HG03378 (cell line): Measurements from ENCODE around the gene WIF1.

Experiments used
- ATAC-seq: cut with Tn5 transposase; IDR thresholded peaks from one replicate; pipeline ENCODE4 v1.9.1; 2021; ENCODE audit warnings: mild to moderate bottlenecking, moderate library complexity; ENCODE audit not compliant: unreplicated experiment

WIF1 gene

DNA sequence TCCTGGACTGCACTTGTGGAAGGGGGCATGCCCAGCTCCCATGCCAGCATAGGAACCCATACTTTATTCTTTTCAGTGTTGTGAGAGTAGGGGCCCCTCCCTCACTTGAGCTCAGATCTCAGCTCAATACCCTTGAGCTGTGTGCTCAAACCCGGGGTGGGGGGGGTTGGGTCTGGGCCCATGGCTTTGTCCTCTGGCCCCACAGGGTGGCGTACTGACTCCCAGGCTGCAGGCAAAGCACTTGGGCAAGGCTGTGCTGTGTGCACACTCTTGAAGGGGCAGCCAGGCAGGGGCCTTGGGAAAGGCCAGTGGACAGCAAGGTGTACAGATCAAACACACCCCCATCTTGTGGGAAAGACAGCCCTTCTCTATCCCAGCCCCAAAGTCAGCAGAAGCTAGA lies 81.8 kb downstream of the WIF1 start:
- no peak for ATAC-seq

DNA sequence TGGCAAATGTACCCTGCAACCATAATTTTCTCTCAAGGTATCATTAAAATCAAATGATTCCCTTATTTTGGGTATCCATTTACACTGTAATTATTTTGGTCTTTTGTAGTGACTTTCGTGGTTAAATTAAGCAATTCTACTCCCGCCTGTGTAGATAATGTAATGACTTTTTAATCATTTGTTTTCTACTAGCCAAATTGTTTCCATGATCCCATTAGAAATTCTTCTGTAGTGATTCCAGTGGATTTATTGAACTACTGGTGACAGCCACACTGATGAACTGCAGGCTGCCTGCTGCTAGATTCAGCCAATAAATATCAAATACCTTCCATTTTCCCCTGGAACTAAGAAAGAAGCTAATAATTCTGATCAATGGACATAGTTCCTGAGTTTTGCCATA lies 96.0 kb downstream of the WIF1 start:
- ATAC-seq = no peak

- ATAC-seq = no peak
These were observed 97.6 kb downstream of the WIF1 start for GRCh38 chr12:65023485-65023884.

DNA sequence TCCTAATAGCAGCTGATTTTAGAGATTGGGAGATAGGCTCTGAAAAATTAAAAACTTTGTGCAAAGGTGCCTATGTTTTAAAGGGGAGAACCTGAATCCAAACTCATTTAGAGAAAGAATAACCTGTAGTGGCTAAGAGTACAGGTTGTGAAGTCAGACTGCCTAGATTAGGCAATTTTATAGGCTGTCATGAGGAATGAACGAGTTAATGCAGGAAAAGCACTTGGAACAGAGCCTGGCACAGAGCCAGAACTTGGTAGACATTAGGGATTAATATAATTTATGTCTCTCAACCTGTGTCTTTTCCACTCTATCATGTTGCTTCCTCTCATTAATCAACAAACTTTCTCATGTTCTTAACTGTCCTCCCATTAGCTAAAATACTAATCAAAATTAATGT lies 98.1 kb downstream of the WIF1 start:
- no peak for ATAC-seq

DNA sequence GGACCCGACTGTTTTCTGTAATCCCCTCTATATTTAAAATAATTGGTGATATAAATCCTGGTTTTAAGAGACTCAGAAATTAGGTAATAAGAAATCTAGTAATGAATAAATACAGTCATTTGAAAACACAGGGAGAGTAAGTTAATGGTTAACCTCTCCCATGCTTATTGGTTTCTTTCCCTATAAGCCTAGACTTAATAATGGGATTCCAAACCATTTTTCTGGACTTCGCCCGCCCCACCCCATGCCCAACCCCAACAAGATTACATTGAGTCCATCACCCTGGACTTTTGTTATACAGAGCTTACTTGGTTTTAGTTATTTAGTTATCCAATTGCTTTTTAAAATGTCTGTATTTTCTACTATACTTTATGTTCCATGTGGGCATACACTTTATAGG lies 98.7 kb downstream of the WIF1 start:
- ATAC-seq = no peak

DNA sequence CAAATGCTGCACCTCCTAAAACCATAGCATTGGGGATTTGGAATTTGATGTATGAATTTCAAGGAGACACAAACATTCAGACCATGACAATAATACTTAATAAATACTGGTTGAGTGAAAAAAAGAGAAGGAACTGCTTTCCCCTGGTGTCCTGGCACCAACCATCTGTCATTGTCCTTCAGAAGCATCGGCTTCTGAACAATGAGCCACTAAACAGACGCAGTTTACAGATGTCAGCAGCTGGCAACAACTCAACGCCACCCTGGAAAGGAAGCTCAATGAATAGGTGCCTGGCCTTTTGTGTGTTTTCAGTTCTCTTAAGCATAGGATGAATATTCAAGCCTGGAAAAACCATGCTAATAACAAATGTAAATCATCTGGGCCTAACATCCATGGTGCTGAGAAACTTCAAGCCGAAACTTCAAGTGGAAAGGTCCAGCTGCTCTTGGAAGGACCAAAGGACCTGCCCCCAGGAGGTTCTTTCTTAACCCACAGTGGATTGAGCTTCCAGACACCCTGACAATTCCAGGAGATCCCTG lies 101.3 kb downstream of the WIF1 start:
- no peak for ATAC-seq

- ATAC-seq = no peak
These were observed 104.0 kb downstream of the WIF1 start for GRCh38 chr12:65016881-65017650.

GRCh38 chr12:65015850-65016249 lies 105.3 kb downstream of the WIF1 start:
- ATAC-seq = no peak

DNA sequence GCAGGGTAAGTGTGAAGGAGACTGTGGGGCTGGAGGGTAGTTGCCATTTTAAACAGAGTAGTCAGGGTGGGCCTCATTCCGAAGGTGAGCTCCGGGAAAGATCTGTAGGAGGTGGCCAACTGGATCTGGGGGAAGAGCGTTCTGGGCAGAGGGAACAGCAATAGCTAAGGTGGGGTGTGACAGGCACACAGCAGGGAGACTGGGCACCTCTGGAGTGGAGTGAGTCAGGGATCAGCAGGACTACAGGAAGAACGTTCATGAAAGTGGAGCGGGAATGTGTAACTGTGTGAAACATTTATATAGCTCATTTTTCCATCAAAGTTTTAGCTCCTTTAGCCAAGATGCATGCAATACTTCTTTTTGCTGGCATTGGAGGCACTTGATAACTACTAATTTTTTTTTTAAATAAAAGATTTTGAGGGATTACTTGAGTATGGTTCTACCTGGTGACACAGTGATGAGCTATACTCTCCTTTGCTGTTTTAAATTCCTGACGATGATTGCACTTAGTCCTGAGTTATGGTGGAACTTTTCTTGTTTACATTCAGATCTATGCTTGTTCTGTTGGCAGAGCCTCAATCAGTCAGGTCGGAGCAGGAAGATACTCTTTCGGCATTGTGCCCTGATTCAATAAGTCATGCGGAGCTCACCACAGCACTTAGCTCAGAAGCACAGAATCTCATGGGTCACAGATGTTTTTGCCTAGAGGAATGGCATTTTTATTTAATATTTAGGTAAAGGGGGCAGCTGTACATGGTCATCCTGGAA lies 106.4 kb downstream of the WIF1 start:
- ATAC-seq = no peak

DNA sequence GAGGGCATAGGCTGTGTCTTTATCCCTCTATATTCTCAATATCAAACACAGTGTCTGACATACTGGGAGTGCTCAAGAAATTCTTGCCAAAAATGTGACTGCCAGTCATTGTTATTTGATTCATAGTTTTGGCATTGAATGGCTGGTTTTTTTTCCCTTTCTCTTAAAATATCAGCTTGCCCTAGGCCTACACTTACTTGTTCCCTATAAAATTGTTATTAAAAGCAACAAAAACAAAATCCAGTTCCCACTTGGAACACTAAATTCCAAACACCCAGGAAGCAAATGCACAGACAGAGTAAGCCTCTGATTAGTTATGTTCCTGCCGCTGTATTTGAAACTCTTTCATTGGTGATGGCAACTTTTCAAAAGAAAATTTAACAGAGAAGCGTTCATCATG lies 110.7 kb downstream of the WIF1 start:
- ATAC-seq = no peak

DNA sequence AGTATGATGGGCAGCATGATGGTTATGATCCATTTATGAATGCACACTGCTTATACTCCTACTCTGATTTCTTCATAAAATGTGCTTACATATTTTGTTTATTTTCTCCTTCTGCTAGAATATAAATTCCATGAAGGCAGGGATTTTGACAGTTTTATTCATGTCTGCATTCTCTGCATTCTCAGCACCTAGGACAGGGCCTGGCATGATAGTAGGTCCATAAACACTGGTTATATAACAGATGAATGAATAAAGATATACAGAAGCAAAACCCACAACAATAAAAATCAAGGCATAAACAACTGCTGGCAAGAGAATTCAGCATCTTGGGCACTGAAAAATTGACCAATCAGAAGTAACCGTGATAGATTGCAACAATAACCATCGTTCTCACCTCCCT lies 115.4 kb downstream of the WIF1 start:
- ATAC-seq = no peak

DNA sequence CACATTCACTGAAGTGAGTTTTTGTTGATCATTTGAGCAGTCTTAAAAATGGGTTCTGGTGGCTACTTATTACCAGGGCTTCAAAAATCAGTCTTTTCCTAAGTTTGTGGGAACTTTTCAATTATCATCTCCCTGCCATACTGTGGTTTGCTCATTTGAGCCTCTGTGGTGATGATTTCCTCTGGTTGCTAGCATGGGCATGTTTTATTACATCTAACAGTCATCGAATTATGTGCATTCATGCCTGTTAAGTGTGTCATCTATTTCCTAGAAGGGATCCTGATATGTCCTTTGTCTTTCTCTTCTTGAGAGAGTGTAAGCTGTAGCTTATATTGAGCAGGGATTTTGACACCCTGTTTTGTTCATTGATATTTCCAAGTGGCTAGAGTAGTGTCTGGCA lies 116.8 kb downstream of the WIF1 start:
- ATAC-seq = no peak
